RWPE2 (cell line): ENCODE measurements around the gene GRAMD4.

Experiments used
- ATAC-seq: fragments of 200-7000 bp; cut with Tn5 transposase; 3 replicates; pipeline ENCODE4 v1.9.1; 2021; ENCODE audit warnings: low read depth
- DNase-seq: peaks from one replicate; pipeline ENCODE4 v3.0.0-alpha.2; 2020; ENCODE audit warnings: low spot score
- H3K27ac ChIP-seq: fragments of 450-650 bp; 2 replicates; pipeline ENCODE4 v1.5.1; 2017; ENCODE audit warnings: mild to moderate bottlenecking; ENCODE audit not compliant: poor library complexity, severe bottlenecking
- H3K27me3 ChIP-seq: fragments of 250-450 bp; sonication (Bioruptor Pico); 2 replicates; pipeline ENCODE4 v1.5.1; 2021; ENCODE audit warnings: mild to moderate bottlenecking, moderate library complexity; ENCODE audit not compliant: insufficient read depth, poor library complexity, severe bottlenecking
- H3K36me3 ChIP-seq: fragments of 250-450 bp; sonication (Bioruptor Pico); 2 replicates; pipeline ENCODE4 v1.5.1; 2020; ENCODE audit warnings: low read depth, mild to moderate bottlenecking, moderate library complexity
- H3K4me1 ChIP-seq: fragments of 250-450 bp; sonication (Bioruptor Pico); 2 replicates; pipeline ENCODE4 v1.5.1; 2021; ENCODE audit warnings: mild to moderate bottlenecking, moderate library complexity; ENCODE audit not compliant: insufficient read depth, poor library complexity, severe bottlenecking
- H3K4me3 ChIP-seq: fragments of 250-450 bp; sonication (Bioruptor Pico); 2 replicates; pipeline ENCODE4 v1.5.1; 2021; ENCODE audit warnings: mild to moderate bottlenecking, moderate library complexity; ENCODE audit not compliant: severe bottlenecking
- H3K9me3 ChIP-seq: fragments of 250-450 bp; sonication (Bioruptor Pico); 2 replicates; pipeline ENCODE4 v1.5.1; 2021; ENCODE audit warnings: mild to moderate bottlenecking, moderate library complexity; ENCODE audit not compliant: severe bottlenecking
- TF ChIP-seq, protein P1 (sequence below): fragments of 450-650 bp; IDR thresholded peaks from one replicate; pipeline ENCODE4 v1.5.1; 2017; ENCODE audit warnings: mild to moderate bottlenecking, moderate library complexity; ENCODE audit not compliant: poor library complexity, severe bottlenecking

Gene GRAMD4

DNA sequence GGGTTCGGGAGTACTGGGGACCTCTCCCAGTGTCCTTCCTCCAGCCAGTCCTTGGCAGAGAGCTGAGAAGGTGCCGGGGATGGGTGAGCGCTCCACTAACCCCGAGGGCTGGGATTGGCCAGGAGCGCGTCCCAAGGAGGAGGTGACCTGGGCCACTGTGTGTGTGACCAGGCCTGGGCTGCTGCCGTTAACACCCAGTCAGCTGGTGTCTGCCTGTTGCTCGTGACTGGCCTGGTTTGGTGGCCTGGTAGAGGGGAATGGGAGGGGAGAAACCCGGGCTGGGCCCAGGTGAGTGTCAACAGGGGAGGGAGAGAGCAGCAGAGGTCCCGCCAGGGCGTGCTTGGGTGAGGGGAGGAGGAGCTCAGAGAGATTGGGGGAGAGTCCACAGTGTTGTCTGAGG lies 29.9 kb upstream of the GRAMD4 start:
- TF ChIP-seq, protein P1, sequence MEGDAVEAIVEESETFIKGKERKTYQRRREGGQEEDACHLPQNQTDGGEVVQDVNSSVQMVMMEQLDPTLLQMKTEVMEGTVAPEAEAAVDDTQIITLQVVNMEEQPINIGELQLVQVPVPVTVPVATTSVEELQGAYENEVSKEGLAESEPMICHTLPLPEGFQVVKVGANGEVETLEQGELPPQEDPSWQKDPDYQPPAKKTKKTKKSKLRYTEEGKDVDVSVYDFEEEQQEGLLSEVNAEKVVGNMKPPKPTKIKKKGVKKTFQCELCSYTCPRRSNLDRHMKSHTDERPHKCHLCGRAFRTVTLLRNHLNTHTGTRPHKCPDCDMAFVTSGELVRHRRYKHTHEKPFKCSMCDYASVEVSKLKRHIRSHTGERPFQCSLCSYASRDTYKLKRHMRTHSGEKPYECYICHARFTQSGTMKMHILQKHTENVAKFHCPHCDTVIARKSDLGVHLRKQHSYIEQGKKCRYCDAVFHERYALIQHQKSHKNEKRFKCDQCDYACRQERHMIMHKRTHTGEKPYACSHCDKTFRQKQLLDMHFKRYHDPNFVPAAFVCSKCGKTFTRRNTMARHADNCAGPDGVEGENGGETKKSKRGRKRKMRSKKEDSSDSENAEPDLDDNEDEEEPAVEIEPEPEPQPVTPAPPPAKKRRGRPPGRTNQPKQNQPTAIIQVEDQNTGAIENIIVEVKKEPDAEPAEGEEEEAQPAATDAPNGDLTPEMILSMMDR: no peak
- Histone ChIP-seq H3K4me1 (no peaks in the 10 kb centered on the region), H3K4me3 (no peak overlapping the region), H3K9me3 (no peaks in the 10 kb centered on the region), H3K27ac (no peak overlapping the region), H3K27me3 (no peaks in the 10 kb centered on the region), H3K36me3 (no peaks in the 10 kb centered on the region)
- ATAC-seq (no peak), DNase-seq (no peak)

DNA sequence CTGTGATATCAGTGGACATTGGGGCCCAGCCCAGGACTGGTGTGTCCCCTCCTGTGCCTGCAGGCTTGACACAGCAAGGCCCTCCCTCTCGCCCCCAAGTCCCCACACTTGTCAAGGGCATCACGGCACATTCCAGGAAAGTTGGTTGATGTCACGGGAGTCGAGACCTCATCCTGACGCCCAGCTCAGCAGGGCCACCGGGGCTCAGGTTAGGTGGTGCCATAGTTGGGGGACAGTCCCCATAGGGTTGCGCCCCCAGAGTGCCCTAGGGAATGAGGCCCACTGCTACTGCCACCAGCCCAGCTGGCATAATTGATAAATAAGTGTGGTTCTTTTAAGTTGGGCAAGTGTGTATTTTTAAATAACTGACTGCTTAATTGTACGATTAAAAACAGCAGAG lies 28.3 kb upstream of the GRAMD4 start:
- DNase-seq: no peak
- Histone ChIP-seq H3K9me3 (no peaks in the 10 kb centered on the region), H3K27me3 (no peaks in the 10 kb centered on the region), H3K4me1 (peaks cover 5% of the 10 kb centered on the region), H3K4me3 (no peak overlapping the region), H3K27ac (no peak overlapping the region), H3K36me3 (no peaks in the 10 kb centered on the region)
- TF ChIP-seq, protein P1: no peak
- ATAC-seq: no peak

DNA sequence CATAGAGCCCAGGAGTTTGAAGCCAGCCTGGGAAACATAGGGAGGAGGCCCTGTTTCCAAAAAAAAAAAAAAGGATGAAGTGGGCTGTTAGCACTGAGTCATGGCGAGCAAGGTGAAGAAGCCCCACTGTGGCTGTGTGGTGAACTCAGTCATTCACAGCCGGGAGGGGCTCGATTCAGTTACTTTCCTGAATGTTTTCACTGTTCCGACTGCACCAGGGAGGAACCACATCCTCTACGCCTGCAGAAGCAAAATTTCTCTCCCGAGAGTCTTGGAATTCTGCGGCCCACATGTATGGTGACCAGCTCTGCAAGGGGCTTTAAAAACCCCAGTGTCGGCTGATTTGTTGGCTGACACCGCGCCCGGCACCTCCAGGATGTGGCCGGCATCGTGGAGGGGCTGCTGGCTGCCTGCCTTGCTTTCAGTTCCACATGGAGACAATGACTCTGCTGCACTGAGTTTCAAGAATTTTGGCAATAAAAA lies 27.8 kb upstream of the GRAMD4 start:
- no peak for DNase-seq
- no peak overlapping the region for H3K27ac ChIP-seq
- H3K4me3 ChIP-seq: no peak overlapping the region
- peaks cover 7% of the 10 kb centered on the region for H3K4me1 ChIP-seq
- H3K9me3 ChIP-seq: no peaks in the 10 kb centered on the region
- TF ChIP-seq, protein P1: no peak
- ATAC-seq: no peak
- no peaks in the 10 kb centered on the region for H3K36me3 ChIP-seq
- no peaks in the 10 kb centered on the region for H3K27me3 ChIP-seq

DNA sequence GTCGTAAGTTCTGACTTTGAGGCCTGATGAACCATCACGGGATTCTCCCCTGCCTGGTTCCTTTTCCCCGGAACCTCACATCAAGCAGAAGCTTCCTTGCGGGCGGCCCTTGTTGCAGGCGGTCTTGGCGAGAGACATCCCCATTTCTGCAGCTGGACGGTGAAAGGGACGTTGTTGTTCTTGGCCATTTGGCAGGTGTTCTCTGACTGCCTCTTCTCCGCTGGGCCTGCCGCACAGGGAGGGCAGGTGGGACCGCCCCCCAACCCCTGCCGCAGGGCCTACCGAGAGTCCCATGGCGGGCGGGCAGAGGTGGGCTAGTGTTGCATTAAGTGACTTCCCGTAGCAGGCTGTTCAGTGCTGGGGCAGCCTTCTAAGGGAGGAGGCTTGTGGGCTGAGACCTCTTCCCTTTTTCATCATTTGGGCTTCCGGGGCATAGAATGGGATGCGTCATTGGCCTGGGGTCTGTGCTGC lies 26.9 kb upstream of the GRAMD4 start:
- DNase-seq (no peak), ATAC-seq (no peak)
- peaks cover 7% of the 10 kb centered on the region for H3K4me1 ChIP-seq
- TF ChIP-seq, protein P1: no peak
- H3K27ac ChIP-seq: no peak overlapping the region
- H3K4me3 ChIP-seq: no peak overlapping the region
- H3K9me3 ChIP-seq: no peaks in the 10 kb centered on the region
- no peaks in the 10 kb centered on the region for H3K36me3 ChIP-seq
- H3K27me3 ChIP-seq: no peaks in the 10 kb centered on the region
